Daoy (cell line): Measurements from ENCODE around the gene LRRC63. TPM values are rescaled to one million over a fixed set of nuclear protein-coding genes. Genes with fewer than 3 reads are reported as not detected.
A peak's percentile ranks its signal among the peaks of the same experiment; 100 is the strongest.
"Not testable (repeated sequence)": the region's sequence is repeated elsewhere in the genome, so short reads cannot be mapped to it uniquely, and the experiment has no call there.

Experiments
- DNase-seq: peaks from one replicate; pipeline ENCODE4 v3.0.0-alpha.2; 2015; ENCODE audit warnings: low read depth
- total RNA-seq: library from RNA; depleted of rRNA; stranded (reverse); fragments of >200 nt; shearing (Covaris generic); gene quantifications from 2 replicates; pipeline ENCODE4 v1.2.3, GENCODE V29; 2014

LRRC63 gene
- total RNA-seq, 1 experiment from 2014 or later, result 0.11 TPM

DNA sequence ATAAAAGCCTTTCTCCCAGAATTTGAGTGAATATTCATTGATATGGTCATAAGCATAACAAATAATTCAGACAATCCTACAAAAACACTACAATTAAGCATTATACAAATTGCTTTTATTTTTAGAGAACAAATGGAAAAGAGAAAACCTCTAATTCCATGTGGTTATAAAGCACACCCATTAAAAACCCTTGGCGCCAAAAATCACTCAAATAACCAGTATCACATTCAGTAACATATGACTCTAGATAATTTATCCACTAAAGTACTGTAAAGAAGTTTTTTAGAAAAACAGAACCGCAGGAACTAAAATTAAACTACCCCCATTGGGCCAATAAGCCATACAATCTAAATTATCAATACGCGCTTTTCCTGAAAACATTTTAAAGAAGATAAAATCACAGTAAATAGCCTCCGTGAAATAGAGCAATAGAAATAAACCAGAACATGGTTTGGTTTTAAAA, 30.3 kb upstream of the LRRC63 start:
- no peak for DNase-seq

- peak; percentile 10 for DNase-seq
Observed at GRCh38 chr13:46181840-46182490, 29.8 kb upstream of the LRRC63 start, which contains the start of gene LCP1. TSS of gene LCP1 (minus strand) at chr13:46182177. CDS start at chr13:46159662, 22,515 bp downstream.

GRCh38 chr13:46182491-46182877, 29.2 kb upstream of the LRRC63 start:
- no peak for DNase-seq

DNA sequence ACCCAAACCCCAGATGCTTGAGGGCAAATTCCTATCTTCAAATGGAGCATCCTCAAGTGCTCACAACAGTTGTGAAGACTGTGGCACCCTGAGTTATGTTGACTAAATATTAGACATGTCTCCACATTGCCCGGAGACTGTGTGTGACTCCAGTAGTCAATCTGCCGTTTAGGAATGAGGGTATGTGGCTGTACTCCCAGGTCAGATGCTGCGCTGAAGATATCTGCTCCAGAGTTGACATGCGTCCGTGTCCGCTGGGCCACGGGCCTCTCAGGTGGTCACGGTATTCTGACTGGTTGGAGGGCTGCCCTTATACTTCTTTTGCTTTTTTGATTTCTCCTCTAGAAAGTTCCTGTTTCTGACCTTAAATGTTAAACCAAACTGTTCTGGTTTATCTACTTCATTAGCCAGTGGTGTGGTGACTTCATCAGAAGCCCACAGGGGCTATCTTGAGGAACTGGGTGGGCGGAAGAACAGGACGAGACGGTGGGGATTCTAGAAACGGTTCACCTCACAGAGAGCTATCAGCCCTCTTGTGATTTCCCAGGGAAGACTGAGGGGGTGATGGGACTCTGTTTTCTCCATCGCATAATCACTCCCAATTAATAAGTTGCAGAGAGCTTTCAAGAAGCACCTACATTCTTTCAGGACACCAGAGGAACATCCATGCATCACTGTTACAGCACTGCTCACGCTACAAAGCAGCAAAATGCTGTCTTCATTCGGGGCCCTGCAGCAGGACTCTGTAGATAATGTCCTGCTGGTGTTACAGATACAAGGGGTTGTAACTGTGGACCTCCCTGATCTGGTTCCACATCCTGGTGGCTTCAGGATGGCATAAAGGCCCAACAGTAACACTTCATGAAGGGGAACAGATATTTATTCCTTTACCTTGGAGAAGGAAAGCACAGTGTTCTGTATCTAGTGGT, 28.4 kb upstream of the LRRC63 start:
- DNase-seq, result no peak

GRCh38 chr13:46184277-46184699, 27.4 kb upstream of the LRRC63 start:
- peak; percentile 30 for DNase-seq

- DNase-seq, result no peak
Observed at GRCh38 chr13:46185634-46186033, 26.1 kb upstream of the LRRC63 start.

DNA sequence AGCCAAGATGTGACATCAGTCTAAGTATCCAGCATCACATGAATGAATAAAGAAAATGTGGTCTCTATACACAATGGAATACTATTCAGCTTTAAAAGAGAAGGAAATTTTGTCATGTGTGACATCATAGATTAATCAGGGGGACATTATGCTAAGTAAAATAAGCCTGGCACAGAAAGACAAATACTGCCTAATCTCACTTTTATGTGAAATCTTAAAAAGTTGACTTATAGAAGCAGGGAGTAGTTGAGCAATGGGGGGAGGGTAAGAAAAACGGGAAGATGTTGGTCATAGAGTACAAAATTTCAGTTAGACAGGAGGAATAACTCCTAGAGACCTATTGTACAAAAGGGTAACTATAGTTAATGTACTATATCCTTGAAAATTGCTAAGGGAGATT, 19.3 kb upstream of the LRRC63 start:
- DNase-seq, result no peak

DNA sequence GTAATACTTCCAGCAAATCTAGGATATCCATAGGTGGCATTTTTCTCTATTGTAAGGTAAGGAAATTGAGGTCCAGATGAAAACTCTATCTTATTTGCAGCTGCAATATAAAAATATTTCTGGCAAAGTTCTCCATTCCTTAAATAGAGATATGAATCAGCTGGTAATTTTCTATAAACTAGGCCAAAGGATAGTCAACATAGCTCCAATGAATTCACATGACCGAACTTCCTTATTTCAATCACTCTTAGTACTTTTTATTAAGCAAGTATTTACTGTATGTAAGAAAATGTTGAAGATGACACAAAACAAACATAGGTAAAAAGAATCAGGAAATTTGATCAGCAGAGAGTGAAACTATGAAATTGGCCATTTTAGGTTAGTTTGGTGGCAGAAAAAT, 16.7 kb upstream of the LRRC63 start:
- no peak for DNase-seq

- DNase-seq, result no peak
Observed at GRCh38 chr13:46197299-46198048, 14.3 kb upstream of the LRRC63 start.

DNA sequence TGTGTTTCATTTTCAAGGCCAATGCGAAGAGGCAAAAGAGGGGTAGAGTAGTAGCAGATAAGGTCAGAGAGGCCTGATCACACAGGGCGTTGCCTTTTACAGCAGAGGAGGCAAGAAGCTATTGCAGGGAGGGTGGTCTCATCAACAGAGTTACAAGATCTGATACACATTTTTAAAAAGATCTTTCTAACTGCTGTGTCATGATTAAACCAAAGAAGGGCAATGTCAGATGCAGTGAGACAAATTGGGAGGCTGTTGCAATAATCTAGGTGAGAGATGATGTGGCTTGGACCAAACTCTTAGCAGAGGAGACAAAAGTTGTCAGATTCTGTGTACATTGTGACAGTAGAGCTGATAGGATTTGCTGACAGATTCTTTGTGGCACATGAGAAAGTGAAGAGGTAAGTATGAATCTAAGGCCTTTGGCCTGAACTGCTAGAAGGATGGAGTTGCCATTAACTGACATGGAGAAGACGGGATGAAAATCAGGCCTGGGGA, 13.0 kb upstream of the LRRC63 start:
- DNase-seq, result no peak

- no peak for DNase-seq
Observed at GRCh38 chr13:46202188-46202795, 9.4 kb upstream of the LRRC63 start.

GRCh38 chr13:46202966-46203365, 8.8 kb upstream of the LRRC63 start:
- no peak for DNase-seq

GRCh38 chr13:46206143-46206542, 5.6 kb upstream of the LRRC63 start:
- DNase-seq, result no peak

- no peak for DNase-seq
Observed at GRCh38 chr13:46207828-46208227, 3.9 kb upstream of the LRRC63 start.

DNA sequence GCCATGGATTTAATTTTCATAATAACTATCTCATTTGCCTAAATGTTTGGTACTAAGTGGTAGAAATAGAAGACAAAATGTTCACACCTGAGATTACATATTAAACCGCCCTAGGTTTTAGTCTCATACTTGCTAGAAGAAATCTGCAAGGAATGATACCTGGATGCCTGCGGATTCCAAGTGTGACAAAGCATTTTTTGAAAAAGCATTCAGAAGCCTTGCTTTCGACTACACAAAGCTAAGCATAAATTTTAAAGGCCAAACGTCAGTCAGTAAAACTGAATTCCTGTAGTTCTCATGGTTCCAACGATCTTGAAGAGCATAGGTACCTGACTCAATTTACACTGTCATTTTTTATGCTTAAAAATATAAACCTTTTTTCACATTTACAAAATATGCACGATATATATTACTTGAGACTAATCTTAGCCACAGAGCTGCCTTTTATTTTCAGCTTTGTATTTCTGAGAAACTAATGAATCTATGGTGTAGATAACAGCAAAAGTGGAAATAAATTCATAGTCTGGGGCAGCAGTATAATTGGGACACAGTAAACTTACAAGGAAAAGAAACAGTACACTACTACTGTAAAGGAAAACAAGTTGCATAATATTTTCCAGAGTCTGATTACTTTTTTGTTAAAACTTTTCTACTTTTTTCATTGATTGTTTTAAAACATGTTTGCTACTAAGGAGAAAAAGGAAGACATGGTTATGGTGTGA, 1.2 kb upstream of the LRRC63 start:
- no peak for DNase-seq

- DNase-seq, result peak; percentile 4
Observed at GRCh38 chr13:46211116-46211482, 629 bp upstream of the LRRC63 start.

- DNase-seq, result no peak
Observed at GRCh38 chr13:46213242-46213641, 1.5 kb downstream of the LRRC63 start.

- not testable (repeated sequence) for DNase-seq
Observed at GRCh38 chr13:46214741-46215140, 3.0 kb downstream of the LRRC63 start.

- DNase-seq, result not testable (repeated sequence)
Observed at GRCh38 chr13:46220234-46220633, 8.5 kb downstream of the LRRC63 start.

DNA sequence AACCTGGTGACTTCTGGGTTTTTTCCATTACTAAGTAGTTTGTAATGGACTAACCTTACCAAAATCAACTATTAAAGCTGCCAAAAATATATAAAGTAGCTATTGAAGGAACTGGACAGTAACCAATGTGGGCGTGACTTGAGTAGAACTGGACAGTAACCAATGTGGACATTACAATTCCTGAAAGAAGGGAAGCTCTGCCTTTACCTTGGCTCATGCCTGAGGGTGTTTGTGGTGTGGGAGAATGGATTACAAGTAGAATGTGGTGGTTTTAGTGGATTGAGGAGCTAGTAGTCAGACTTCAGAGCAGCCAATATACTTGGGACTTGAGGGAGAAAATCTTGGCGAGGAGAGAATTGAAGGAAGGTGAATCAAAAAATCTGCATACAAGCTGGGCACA, 17.5 kb downstream of the LRRC63 start:
- DNase-seq, result no peak

GRCh38 chr13:46232281-46232680, 20.6 kb downstream of the LRRC63 start:
- no peak for DNase-seq
